ENCODE data around the gene TNFAIP1.

The TNFAIP1 gene

DNA sequence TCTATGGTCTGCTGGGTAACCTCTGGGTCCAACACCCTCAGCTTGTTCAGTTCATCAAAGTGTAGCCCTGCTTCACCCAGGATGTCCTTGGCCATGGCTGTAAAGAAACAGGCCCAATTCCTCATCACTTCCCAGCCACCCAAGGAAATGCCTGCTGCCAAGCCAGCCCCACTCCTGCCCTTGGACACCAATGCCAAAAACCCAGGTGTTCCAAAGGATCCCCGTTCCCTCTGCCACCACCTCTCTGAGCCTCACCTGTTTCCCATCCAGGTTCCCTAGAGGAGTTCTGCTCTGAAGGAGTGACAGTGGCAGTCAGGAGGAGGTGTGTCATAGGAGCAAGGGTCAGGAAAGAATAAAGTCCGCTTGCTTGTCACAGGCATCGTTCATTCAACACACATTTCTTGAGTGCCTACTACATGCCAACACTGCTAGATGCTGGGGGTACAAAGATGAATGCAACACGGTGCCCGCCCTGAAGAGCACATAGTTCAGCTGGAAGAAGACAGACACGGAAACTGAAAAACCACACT, 3.6 kb upstream of the TNFAIP1 start:
- no peak overlapping the region for H3K9ac ChIP-seq (ENCODE audit: low read depth, low read length, poor library complexity, severe bottlenecking)
- no peaks in the 10 kb centered on the region; the same call in 1 of the 2 replicates for H3F3A ChIP-seq (ENCODE audit: low read depth)
- no peak overlapping the region for H3K4me3 ChIP-seq (ENCODE audit: low read length, poor library complexity, severe bottlenecking)
- H3K4me2 ChIP-seq (ENCODE audit: low read depth, low read length, poor library complexity, severe bottlenecking): no peak overlapping the region
- no peaks in the 10 kb centered on the region for H3K27me3 ChIP-seq (ENCODE audit: insufficient read depth, low read length, poor library complexity, severe bottlenecking)
- H3K79me2 ChIP-seq (ENCODE audit: insufficient read depth, low read length): peaks cover 27% of the 10 kb centered on the region; the same call in 1 of the 2 replicates
- no peaks in the 10 kb centered on the region for H3K9me2 ChIP-seq (replicated peaks; ENCODE audit: low read depth, low read length)
- TF ChIP-seq EZH2phosphoT487 (IDR thresholded peaks at IDR 0.05; ENCODE audit: borderline replicate concordance) (no peak), CTCF (conservative IDR thresholded peaks at IDR 0.05; ENCODE audit: low read length) (no peak)
- H3K4me1 ChIP-seq (ENCODE audit: insufficient read depth, low read length, poor library complexity, severe bottlenecking): peaks cover 20% of the 10 kb centered on the region
- no peaks in the 10 kb centered on the region for H3K9me3 ChIP-seq (ENCODE audit: insufficient read depth, low read depth, low read length)
- no peak overlapping the region for H2AFZ ChIP-seq (ENCODE audit: low read length)
- H3K36me3 ChIP-seq (ENCODE audit: insufficient read depth, low read length): peaks cover 26% of the 10 kb centered on the region; the same call in 1 of the 2 replicates
- peaks cover 4% of the 10 kb centered on the region for H4K20me1 ChIP-seq (ENCODE audit: insufficient read depth, low read length, poor library complexity, severe bottlenecking)

- Histone ChIP-seq H3K4me2 (ENCODE audit: low read depth, low read length, poor library complexity, severe bottlenecking) (peak overlapping the region; percentile 20), H4K20me1 (ENCODE audit: insufficient read depth, low read length, poor library complexity, severe bottlenecking) (peaks cover 4% of the 10 kb centered on the region), H3F3A (ENCODE audit: low read depth) (no peaks in the 10 kb centered on the region), H3K36me3 (ENCODE audit: insufficient read depth, low read length) (peaks cover 13% of the 10 kb centered on the region; the same call in 1 of the 2 replicates), H3K4me1 (ENCODE audit: insufficient read depth, low read length, poor library complexity, severe bottlenecking) (peaks cover 24% of the 10 kb centered on the region), H3K9me2 (replicated peaks; ENCODE audit: low read depth, low read length) (no peaks in the 10 kb centered on the region), H3K9me3 (ENCODE audit: insufficient read depth, low read depth, low read length) (no peaks in the 10 kb centered on the region), H3K4me3 (ENCODE audit: low read length, poor library complexity, severe bottlenecking) (no peak overlapping the region), H3K27me3 (ENCODE audit: insufficient read depth, low read length, poor library complexity, severe bottlenecking) (no peaks in the 10 kb centered on the region), H3K9ac (ENCODE audit: low read depth, low read length, poor library complexity, severe bottlenecking) (peak overlapping the region; percentile 74), H2AFZ (ENCODE audit: low read length) (no peak overlapping the region), H3K79me2 (ENCODE audit: insufficient read depth, low read length) (peaks cover 36% of the 10 kb centered on the region; the same call in 1 of the 2 replicates)
- TF ChIP-seq EZH2phosphoT487 (IDR thresholded peaks at IDR 0.05; ENCODE audit: borderline replicate concordance): no peak
- no peak for TF ChIP-seq CTCF (conservative IDR thresholded peaks at IDR 0.05; ENCODE audit: low read length)
These were observed 2.3 kb upstream of the TNFAIP1 start for GRCh38 chr17:28333083-28333746.

- Histone ChIP-seq H3F3A (ENCODE audit: low read depth) (no peaks in the 10 kb centered on the region), H3K27me3 (ENCODE audit: insufficient read depth, low read length, poor library complexity, severe bottlenecking) (no peaks in the 10 kb centered on the region), H3K4me3 (ENCODE audit: low read length, poor library complexity, severe bottlenecking) (peak overlapping the region; percentile 97), H3K9me2 (replicated peaks; ENCODE audit: low read depth, low read length) (no peaks in the 10 kb centered on the region), H3K4me1 (ENCODE audit: insufficient read depth, low read length, poor library complexity, severe bottlenecking) (peaks cover 24% of the 10 kb centered on the region), H3K9ac (ENCODE audit: low read depth, low read length, poor library complexity, severe bottlenecking) (peak overlapping the region; percentile 74), H3K79me2 (ENCODE audit: insufficient read depth, low read length) (peaks cover 36% of the 10 kb centered on the region; the same call in 1 of the 2 replicates), H3K4me2 (ENCODE audit: low read depth, low read length, poor library complexity, severe bottlenecking) (peak overlapping the region; percentile 84), H3K36me3 (ENCODE audit: insufficient read depth, low read length) (peaks cover 4% of the 10 kb centered on the region; the same call in 1 of the 2 replicates), H3K9me3 (ENCODE audit: insufficient read depth, low read depth, low read length) (no peaks in the 10 kb centered on the region), H2AFZ (ENCODE audit: low read length) (no peak overlapping the region), H4K20me1 (ENCODE audit: insufficient read depth, low read length, poor library complexity, severe bottlenecking) (peaks cover 4% of the 10 kb centered on the region)
- TF ChIP-seq CTCF (conservative IDR thresholded peaks at IDR 0.05; ENCODE audit: low read length): no peak
- no peak for TF ChIP-seq EZH2phosphoT487 (IDR thresholded peaks at IDR 0.05; ENCODE audit: borderline replicate concordance)
These were observed 1.4 kb upstream of the TNFAIP1 start for GRCh38 chr17:28334171-28334570.
